ENCODE data around the gene MEIOC.

DNA sequence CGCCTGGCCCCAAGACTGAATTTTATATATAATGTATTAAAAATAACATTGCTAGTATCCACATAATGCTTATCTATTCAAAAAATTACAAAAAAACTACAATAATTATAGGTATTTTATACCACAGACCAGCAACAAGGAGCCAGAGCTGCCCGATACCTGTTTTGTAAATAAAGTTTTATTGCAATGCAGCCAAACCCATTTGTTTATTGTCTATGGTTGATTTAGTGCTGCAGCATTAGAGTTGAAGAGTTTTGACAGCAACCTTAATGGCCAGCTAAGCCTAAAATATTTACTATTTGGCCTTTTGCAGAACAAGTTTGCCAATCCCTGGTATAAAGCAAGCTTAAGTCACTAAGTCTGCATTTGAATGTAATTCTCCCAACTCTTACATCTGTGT lies 5.6 kb downstream of the MEIOC start:
- TF ChIP-seq ZBTB8A (IDR thresholded peaks at IDR 0.05; ENCODE audit: partially characterized antibody) (no peak), MED1 (CRISPR knock-in tag; IDR thresholded peaks at IDR 0.05; ENCODE audit: borderline replicate concordance) (no peak), RAD21 (CRISPR knock-in tag; conservative IDR thresholded peaks at IDR 0.05 in 1 of 2, IDR thresholded peaks at IDR 0.05 in 1 of 2) (no peak), SIN3B (IDR thresholded peaks at IDR 0.05; ENCODE audit: low read depth) (no peak), RHOXF2B (CRISPR knock-in tag; conservative IDR thresholded peaks at IDR 0.05) (no peak), KAT2B (IDR thresholded peaks at IDR 0.05; ENCODE audit: low read depth, low read length) (no peak), SP1 (CRISPR knock-in tag; IDR thresholded peaks at IDR 0.05) (no peak)
- TF ChIP-seq, protein P1, sequence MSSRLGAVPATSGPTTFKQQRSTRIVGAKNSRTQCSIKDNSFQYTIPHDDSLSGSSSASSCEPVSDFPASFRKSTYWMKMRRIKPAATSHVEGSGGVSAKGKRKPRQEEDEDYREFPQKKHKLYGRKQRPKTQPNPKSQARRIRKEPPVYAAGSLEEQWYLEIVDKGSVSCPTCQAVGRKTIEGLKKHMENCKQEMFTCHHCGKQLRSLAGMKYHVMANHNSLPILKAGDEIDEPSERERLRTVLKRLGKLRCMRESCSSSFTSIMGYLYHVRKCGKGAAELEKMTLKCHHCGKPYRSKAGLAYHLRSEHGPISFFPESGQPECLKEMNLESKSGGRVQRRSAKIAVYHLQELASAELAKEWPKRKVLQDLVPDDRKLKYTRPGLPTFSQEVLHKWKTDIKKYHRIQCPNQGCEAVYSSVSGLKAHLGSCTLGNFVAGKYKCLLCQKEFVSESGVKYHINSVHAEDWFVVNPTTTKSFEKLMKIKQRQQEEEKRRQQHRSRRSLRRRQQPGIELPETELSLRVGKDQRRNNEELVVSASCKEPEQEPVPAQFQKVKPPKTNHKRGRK (tag; IDR thresholded peaks at IDR 0.05): no peak
- TF ChIP-seq, protein P2, sequence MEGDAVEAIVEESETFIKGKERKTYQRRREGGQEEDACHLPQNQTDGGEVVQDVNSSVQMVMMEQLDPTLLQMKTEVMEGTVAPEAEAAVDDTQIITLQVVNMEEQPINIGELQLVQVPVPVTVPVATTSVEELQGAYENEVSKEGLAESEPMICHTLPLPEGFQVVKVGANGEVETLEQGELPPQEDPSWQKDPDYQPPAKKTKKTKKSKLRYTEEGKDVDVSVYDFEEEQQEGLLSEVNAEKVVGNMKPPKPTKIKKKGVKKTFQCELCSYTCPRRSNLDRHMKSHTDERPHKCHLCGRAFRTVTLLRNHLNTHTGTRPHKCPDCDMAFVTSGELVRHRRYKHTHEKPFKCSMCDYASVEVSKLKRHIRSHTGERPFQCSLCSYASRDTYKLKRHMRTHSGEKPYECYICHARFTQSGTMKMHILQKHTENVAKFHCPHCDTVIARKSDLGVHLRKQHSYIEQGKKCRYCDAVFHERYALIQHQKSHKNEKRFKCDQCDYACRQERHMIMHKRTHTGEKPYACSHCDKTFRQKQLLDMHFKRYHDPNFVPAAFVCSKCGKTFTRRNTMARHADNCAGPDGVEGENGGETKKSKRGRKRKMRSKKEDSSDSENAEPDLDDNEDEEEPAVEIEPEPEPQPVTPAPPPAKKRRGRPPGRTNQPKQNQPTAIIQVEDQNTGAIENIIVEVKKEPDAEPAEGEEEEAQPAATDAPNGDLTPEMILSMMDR (IDR thresholded peaks at IDR 0.05 in 2 of 3, conservative IDR thresholded peaks at IDR 0.05 in 1 of 3; ENCODE audit: insufficient read depth in 2 of 3, low read depth in 1 of 3, low read length in 3 of 3): no peak
- TF ChIP-seq, protein P3, sequence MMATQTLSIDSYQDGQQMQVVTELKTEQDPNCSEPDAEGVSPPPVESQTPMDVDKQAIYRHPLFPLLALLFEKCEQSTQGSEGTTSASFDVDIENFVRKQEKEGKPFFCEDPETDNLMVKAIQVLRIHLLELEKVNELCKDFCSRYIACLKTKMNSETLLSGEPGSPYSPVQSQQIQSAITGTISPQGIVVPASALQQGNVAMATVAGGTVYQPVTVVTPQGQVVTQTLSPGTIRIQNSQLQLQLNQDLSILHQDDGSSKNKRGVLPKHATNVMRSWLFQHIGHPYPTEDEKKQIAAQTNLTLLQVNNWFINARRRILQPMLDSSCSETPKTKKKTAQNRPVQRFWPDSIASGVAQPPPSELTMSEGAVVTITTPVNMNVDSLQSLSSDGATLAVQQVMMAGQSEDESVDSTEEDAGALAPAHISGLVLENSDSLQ (IDR thresholded peaks at IDR 0.05): no peak

Data from K562 (cell line).